MCF 10A (cell line): ENCODE data around the gene CAMLG. TPM values are rescaled to one million over a fixed set of nuclear protein-coding genes. Genes with fewer than 3 reads are reported as not detected.

Experiments
- BruUV-seq: library from RNA; stranded (reverse); fragments of 400-500 nt; replicated peaks from 2 replicates; lab custom pipeline; 2021; lab: Mats Ljungman, UMichigan
- CTCF ChIA-PET: fragments of 300-600 bp; sonication (Branson Sonifier 250); formaldehyde crosslinking; extraction: SDS; loops from one replicate; lab custom pipeline; 2021; ENCODE audit warnings: antibody characterized with exemption, inconsistent platforms; lab: Yijun Ruan, JAX
- POLR2A ChIA-PET: fragments of 300-600, 350-650 bp; sonication (Branson Sonifier 250); formaldehyde crosslinking; extraction: SDS; loops from one replicate; lab custom pipeline; 2020; ENCODE audit warnings: antibody characterized with exemption, inconsistent platforms; lab: Yijun Ruan, JAX
- DNase-seq: peaks from one replicate; pipeline ENCODE4 v3.0.0-alpha.2; 2018; ENCODE audit not compliant: unreplicated experiment
- H3K27ac Mint-ChIP-seq: one replicate; pipeline ENCODE4 v1.8.0; 2022; ENCODE audit warnings: mild to moderate bottlenecking, low read depth, mixed read lengths; ENCODE audit not compliant: unreplicated experiment
- H3K27me3 Mint-ChIP-seq: one replicate; pipeline ENCODE4 v1.8.0; 2022; ENCODE audit warnings: mixed read lengths; ENCODE audit not compliant: insufficient read depth, unreplicated experiment
- H3K36me3 Mint-ChIP-seq: one replicate; pipeline ENCODE4 v1.8.0; 2022; ENCODE audit warnings: mild to moderate bottlenecking, moderate library complexity, mixed read lengths; ENCODE audit not compliant: insufficient read depth, unreplicated experiment
- H3K4me1 Mint-ChIP-seq: one replicate; pipeline ENCODE4 v1.8.0; 2022; ENCODE audit warnings: mixed read lengths; ENCODE audit not compliant: insufficient read depth, unreplicated experiment
- H3K4me3 Mint-ChIP-seq: one replicate; pipeline ENCODE4 v1.8.0; 2022; ENCODE audit warnings: mild to moderate bottlenecking, moderate library complexity, mixed read lengths; ENCODE audit not compliant: unreplicated experiment
- H3K9me3 Mint-ChIP-seq: one replicate; pipeline ENCODE4 v1.8.0; 2022; ENCODE audit warnings: mixed read lengths; ENCODE audit not compliant: unreplicated experiment
- intact Hi-C: fragments of 100-400 bp; cut with micrococcal nuclease; formaldehyde crosslinking; loops from 2 replicates; pipeline ENCODE4 v1.14.1; 2022
- total RNA-seq: library from RNA; stranded (reverse); gene quantifications from 2 replicates; pipeline ENCODE4 v1.2.3, GENCODE V29; 2022
- TF ChIP-seq, protein P1 (sequence below): fragments of 200-600 bp; IDR thresholded peaks from one replicate; pipeline ENCODE4 v1.8.0; 2022; ENCODE audit warnings: antibody characterized with exemption, mild to moderate bottlenecking; ENCODE audit not compliant: unreplicated experiment

CAMLG gene
- total RNA-seq, 1 experiment from 2014 or later, result 41.8 TPM

DNA sequence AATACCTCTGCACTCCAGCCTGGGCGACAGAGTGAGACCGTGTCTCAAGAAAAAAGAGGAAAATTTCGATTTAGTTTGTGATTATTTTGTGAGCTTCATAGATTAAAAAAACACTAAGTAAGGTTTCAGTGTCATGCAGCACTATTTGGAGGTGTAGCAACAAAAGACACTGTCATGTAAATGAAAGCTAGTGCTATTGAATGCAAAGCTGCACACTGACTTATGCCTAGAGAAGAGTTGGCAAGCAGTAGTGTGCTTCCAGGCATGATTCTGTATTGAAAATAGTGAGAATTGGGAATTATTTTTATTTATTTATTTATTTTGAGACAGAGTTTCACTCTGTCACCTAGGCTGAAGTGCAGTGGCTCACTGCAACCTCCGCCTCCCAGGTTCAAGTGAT is 54.8 kb downstream of the CAMLG start:
- Mint-ChIP-seq H3K27me3 (no peaks in the 10 kb centered on the region), H3K36me3 (peaks cover 93% of the 10 kb centered on the region), H3K27ac (no peak overlapping the region), H3K4me1 (no peaks in the 10 kb centered on the region), H3K4me3 (no peak overlapping the region), H3K9me3 (no peaks in the 10 kb centered on the region)
- TF ChIP-seq, protein P1, sequence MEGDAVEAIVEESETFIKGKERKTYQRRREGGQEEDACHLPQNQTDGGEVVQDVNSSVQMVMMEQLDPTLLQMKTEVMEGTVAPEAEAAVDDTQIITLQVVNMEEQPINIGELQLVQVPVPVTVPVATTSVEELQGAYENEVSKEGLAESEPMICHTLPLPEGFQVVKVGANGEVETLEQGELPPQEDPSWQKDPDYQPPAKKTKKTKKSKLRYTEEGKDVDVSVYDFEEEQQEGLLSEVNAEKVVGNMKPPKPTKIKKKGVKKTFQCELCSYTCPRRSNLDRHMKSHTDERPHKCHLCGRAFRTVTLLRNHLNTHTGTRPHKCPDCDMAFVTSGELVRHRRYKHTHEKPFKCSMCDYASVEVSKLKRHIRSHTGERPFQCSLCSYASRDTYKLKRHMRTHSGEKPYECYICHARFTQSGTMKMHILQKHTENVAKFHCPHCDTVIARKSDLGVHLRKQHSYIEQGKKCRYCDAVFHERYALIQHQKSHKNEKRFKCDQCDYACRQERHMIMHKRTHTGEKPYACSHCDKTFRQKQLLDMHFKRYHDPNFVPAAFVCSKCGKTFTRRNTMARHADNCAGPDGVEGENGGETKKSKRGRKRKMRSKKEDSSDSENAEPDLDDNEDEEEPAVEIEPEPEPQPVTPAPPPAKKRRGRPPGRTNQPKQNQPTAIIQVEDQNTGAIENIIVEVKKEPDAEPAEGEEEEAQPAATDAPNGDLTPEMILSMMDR, result no peak
- no peak for DNase-seq
- ChIA-PET CTCF (interaction anchor here (0.6 to 1.7 kb wide), 2 partner anchors 12 to 1815 kb away, joined by 3 to 4 read pairs; no protein-coding TSS in a partner anchor), POLR2A (no interaction called here)
- intact Hi-C loops, result no loop called here
- BruUV-seq, result no TSS peak

DNA sequence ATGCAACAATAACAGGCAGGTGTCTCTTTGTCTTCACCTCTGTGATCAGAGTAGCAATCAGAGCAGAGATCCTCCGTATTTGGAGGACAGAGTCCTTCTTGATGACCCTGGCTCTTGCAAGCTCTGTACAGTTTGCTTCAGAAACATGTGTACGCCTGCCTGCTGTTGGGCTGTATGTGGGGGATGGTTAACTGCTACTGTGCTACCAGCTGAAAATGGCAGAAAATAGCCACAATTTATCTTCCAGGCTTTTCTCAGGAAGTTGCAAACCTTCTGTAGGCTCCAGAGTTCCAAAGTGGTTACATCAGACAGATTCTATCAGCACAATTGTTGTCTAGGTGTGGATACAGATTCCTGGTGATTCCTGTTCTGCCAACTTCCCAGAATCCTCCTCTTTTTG is 55.7 kb downstream of the CAMLG start:
- intact Hi-C loops, result no loop called here
- H3K4me1 Mint-ChIP-seq, result no peaks in the 10 kb centered on the region
- DNase-seq, result no peak
- H3K9me3 Mint-ChIP-seq, result no peaks in the 10 kb centered on the region
- TF ChIP-seq, protein P1, result no peak
- peaks cover 93% of the 10 kb centered on the region for H3K36me3 Mint-ChIP-seq
- BruUV-seq, result no TSS peak
- CTCF ChIA-PET, result interaction anchor here (1.8 kb wide), 1 partner anchor 37 kb away, joined by 5 read pairs; no protein-coding TSS in a partner anchor
- no peak overlapping the region for H3K27ac Mint-ChIP-seq
- H3K27me3 Mint-ChIP-seq, result no peaks in the 10 kb centered on the region
- no peak overlapping the region for H3K4me3 Mint-ChIP-seq
- POLR2A ChIA-PET, result interaction anchor here (1.2 to 1.3 kb wide), 2 partner anchors 35 to 110 kb away, joined by 3 to 4 read pairs; partner anchors contain the start of genes DDX46 and PCBD2

DNA sequence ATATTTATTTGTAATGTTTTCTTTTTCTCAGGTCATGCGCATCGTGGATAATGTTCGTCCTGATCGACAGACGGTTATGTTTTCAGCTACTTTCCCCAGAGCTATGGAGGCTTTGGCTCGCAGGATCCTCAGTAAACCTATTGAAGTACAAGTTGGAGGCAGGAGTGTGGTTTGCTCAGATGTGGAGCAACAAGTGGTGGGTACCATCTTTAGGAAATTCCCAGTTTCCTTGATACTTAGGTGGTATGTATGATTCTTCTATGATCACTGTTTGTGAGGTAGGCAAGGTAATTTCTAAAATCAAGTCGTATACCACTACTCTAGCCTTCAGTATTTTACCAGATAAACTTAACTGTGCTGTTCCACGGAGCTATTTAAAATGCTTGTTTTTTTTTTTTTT is 56.5 kb downstream of the CAMLG start:
- DNase-seq, result no peak
- no TSS peak for BruUV-seq
- ChIA-PET POLR2A (interaction anchor here (1.2 to 1.3 kb wide), 2 partner anchors 36 to 110 kb away, joined by 3 to 4 read pairs; partner anchors contain the start of genes DDX46 and PCBD2), CTCF (interaction anchor here (0.5 to 1.8 kb wide), 4 partner anchors 10 to 82 kb away, joined by 3 to 5 read pairs (median 4); no protein-coding TSS in a partner anchor)
- Mint-ChIP-seq H3K4me1 (no peaks in the 10 kb centered on the region), H3K4me3 (no peak overlapping the region), H3K36me3 (peaks cover 93% of the 10 kb centered on the region), H3K9me3 (no peaks in the 10 kb centered on the region), H3K27me3 (no peaks in the 10 kb centered on the region), H3K27ac (no peak overlapping the region)
- intact Hi-C loops, result no loop called here
- TF ChIP-seq, protein P1, result no peak

DNA sequence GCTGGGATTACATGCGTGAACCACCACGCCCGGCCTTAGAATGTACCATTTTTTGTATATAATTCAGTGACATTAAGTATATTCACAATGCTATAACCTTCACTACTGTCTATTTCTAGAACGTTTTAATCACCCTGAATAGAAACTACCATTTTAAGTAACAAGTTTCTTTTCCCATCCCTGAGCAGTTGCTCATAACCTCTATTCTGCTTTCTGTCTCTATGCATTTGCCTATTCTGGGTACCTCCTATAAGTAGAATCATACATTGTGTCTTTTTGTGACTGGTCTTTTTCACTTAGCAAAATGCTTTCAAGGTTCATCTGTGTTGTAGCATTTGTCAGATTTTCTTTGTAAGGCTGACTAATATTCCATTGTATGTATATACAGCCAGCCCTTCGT is 60.1 kb downstream of the CAMLG start:
- no peaks in the 10 kb centered on the region for H3K4me1 Mint-ChIP-seq
- CTCF ChIA-PET, result interaction anchor here (0.6 to 1.2 kb wide), 3 partner anchors 18 to 121 kb away, joined by 3 to 6 read pairs (median 4); no protein-coding TSS in a partner anchor

More for the DNA sequence above, 60.1 kb downstream of the CAMLG start:
- DNase-seq, result no peak
- Mint-ChIP-seq H3K27ac (no peak overlapping the region), H3K27me3 (no peaks in the 10 kb centered on the region), H3K36me3 (peaks cover 91% of the 10 kb centered on the region), H3K4me3 (no peak overlapping the region), H3K9me3 (no peaks in the 10 kb centered on the region)
- TF ChIP-seq, protein P1, result no peak
- POLR2A ChIA-PET, result no interaction called here
- BruUV-seq, result no TSS peak
- intact Hi-C loops, result no loop called here

Other genes with a start within 250 kb of the CAMLG start
- gene JADE2, start 212.9 kb upstream of the CAMLG start, total RNA-seq, result 104 and 138 TPM in 2 replicates
- gene SAR1B, start 105.7 kb upstream of the CAMLG start, total RNA-seq, result 104 and 116 TPM in 2 replicates
- gene SEC24A, start 89.8 kb upstream of the CAMLG start, total RNA-seq, result 39.1 and 41.4 TPM in 2 replicates
- 57.7 and 77.0 TPM in 2 replicates for gene DDX46, start 20.2 kb downstream of the CAMLG start, total RNA-seq
- gene C5orf24, start 107.4 kb downstream of the CAMLG start, total RNA-seq, result 61.4 and 66.0 TPM in 2 replicates
- gene TXNDC15, start 135.8 kb downstream of the CAMLG start, total RNA-seq, result 57.0 and 66.0 TPM in 2 replicates
- gene PCBD2, start 166.6 kb downstream of the CAMLG start, total RNA-seq, result 27.3 and 34.5 TPM in 2 replicates
- gene CATSPER3, start 229.4 kb downstream of the CAMLG start, total RNA-seq, result 0.91 and 1.9 TPM in 2 replicates